Lower leg skin (tissue), 4 donors: ENCODE data around the gene NUF2. TPM values are rescaled to one million over a fixed set of nuclear protein-coding genes. Genes with fewer than 3 reads are reported as not detected.
"Not testable (repeated sequence)": the region's sequence is repeated elsewhere in the genome, so short reads cannot be mapped to it uniquely, and the experiment has no call there.

Experiments used
- DNase-seq, 2 donors: peaks; one replicate each; pipeline ENCODE4 v3.0.0-alpha.2; 2019; ENCODE audit warnings: low spot score in 2 of 2
- H3K4me3 ChIP-seq: fragments of 200-600 bp; sonication (generic); 2 replicates; pipeline ENCODE4 v1.5.1; 2017; ENCODE audit warnings: mild to moderate bottlenecking, low read depth; ENCODE audit not compliant: poor library complexity, severe bottlenecking
- POLR2A ChIP-seq, 2 donors: fragments of 450-650 bp; IDR thresholded peaks; one replicate each; pipeline ENCODE4 v1.6.1; 2016 to 2017; ENCODE audit warnings: antibody characterized with exemption in 2 of 2, mild to moderate bottlenecking in 1 of 2, moderate library complexity in 1 of 2
- WGBS, 2 donors: methylation state at CpG; one replicate each; pipeline ENCODE4 v1.1.5; 2018; 5-methylcytosine and 5-hydroxymethylcytosine counted together
- intact Hi-C: fragments of 100-400 bp; cut with DNase I; formaldehyde crosslinking; loops from one replicate; pipeline ENCODE4 v1.15.0; 2023; ENCODE audit warnings: low total_unique reads
- total RNA-seq, 4 donors: library from RNA; depleted of rRNA; stranded (reverse); fragments of >200 nt; gene quantifications; one replicate each; pipeline ENCODE4 v1.1.0, GENCODE V29; 2016
- TF ChIP-seq, protein P1 (sequence below), 3 donors: fragments of 450-650 bp; IDR thresholded peaks; one replicate each; pipeline ENCODE4 v1.5.1; 2016; ENCODE audit warnings: antibody characterized with exemption in 3 of 3, mild to moderate bottlenecking in 3 of 3, moderate library complexity in 2 of 3

Gene NUF2
- total RNA-seq, result 1 to 10 TPM in 3 of 4 donors, under 1 TPM in 1; 0.29 to 2.9 (median 2.5) TPM

DNA sequence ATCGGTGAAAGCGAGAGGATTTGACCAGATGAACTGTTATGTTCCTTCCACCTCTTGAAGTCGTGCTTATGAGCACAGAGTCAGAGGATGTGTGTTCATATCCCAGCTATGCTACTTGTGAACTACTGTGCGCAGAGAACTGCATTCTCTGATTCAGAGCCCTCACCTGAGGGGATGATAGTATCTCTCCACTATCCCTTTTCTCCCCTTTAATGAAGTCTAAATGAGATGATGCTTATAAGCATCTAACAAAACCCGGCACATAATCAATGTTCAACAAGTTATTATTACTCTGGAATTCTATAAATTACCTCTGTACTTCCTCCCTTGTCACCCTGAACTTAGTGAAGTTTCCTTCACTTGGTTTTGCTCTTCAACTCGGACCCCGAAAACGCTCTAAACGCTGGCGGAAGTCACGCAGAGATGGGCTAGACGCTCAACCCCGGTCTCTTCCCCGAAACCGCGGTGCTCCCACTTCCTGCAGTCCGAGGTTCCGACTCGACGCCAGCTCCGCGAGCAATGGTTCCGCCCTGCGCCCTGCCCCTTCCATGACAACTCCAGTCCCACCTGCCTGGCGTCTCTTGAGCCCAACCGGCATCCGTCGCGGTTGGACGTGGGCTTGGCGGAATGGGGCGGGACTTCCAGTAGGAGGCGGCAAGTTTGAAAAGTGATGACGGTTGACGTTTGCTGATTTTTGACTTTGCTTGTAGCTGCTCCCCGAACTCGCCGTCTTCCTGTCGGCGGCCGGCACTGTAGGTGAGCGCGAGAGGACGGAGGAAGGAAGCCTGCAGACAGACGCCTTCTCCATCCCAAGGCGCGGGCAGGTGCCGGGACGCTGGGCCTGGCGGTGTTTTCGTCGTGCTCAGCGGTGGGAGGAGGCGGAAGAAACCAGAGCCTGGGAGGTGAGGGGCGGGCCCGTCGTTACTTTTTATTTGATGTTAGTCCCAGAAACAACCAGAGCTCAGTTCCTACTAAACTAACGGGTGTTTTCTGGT is at the start of gene NUF2:
Gene NUF2, plus strand, starts transcription at position 644 of the 995 bp plus-strand sequence. CDS start 4,098 bp downstream, outside the sequence.
- TF ChIP-seq, protein P1, sequence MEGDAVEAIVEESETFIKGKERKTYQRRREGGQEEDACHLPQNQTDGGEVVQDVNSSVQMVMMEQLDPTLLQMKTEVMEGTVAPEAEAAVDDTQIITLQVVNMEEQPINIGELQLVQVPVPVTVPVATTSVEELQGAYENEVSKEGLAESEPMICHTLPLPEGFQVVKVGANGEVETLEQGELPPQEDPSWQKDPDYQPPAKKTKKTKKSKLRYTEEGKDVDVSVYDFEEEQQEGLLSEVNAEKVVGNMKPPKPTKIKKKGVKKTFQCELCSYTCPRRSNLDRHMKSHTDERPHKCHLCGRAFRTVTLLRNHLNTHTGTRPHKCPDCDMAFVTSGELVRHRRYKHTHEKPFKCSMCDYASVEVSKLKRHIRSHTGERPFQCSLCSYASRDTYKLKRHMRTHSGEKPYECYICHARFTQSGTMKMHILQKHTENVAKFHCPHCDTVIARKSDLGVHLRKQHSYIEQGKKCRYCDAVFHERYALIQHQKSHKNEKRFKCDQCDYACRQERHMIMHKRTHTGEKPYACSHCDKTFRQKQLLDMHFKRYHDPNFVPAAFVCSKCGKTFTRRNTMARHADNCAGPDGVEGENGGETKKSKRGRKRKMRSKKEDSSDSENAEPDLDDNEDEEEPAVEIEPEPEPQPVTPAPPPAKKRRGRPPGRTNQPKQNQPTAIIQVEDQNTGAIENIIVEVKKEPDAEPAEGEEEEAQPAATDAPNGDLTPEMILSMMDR (IDR thresholded peaks at IDR 0.05), result no peak
- no peak for TF ChIP-seq POLR2A (IDR thresholded peaks at IDR 0.05)

DNA sequence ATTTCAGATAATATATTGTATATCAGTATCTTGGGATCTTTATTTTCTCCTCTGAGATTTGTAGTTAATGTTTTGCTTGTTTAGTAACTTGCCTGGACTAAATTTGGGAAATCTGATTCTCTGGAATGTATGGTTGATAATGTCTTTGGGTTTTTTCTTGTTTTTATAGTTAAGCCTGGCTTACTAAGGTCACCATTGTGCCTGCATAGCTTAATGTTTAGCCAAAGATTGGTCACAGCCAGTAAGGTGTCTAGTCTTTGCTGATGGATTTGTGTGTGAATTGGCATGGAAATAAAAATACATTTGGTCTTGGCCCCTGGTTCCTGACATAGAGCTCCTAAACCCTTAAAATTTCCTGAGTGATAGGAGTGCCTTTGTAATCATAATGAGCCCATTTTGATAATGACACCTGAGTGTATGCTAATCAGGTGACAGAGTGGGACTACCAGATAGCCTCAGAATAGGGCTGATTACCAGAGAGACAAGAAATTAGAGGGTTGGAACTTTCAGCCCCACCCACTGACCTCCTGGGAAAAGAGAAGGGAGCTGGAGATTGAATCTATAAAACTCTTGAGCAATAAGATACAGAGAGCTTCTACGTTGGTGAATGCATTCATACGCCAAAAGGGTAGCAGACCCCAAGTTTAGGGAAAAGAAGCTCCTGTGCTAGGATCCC is 47.9 kb upstream of the NUF2 start:
- WGBS, 2 donors, result 83 to 90% methylated on average over 2 of the region's 2 CpGs
- H3K4me3 ChIP-seq, result no peak overlapping the region
- intact Hi-C loops, result no loop called here
- no peak for DNase-seq
- no peak for TF ChIP-seq POLR2A (IDR thresholded peaks at IDR 0.05)
- TF ChIP-seq, protein P1 (IDR thresholded peaks at IDR 0.05), result no peak

More for the DNA sequence above, at the start of gene NUF2:
- intact Hi-C loops, result no loop called here
- peak; percentile 97 to 99 for DNase-seq
- peak within 1 kb of the TSS; percentile 50 for H3K4me3 ChIP-seq
- WGBS, 2 donors, result 0% methylated on average over 46 to 58 of the region's 58 CpGs

DNA sequence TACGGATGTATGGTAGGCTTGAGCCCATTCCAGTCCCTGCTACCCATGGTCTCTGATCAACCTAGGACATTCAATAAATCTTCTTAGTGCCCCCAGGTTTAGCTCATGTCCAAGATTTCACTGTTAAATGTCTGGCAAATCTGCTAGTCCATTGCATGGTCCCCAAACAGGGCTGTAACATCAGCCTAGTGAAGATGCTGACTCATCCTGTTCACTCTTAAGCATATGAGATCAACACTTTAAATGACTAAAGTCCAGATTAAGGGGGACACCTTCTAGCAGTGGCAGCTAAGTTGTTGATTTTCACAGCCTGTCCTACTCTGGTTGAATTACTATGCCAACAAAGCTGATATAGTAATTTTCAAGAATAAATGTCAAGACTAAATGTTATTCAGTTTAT is 46.5 kb upstream of the NUF2 start:
- WGBS, 2 donors, result 93 to 100% methylated on average over 1 of the region's 1 CpG
- no peak overlapping the region for H3K4me3 ChIP-seq
- no peak for DNase-seq
- no peak for TF ChIP-seq POLR2A (IDR thresholded peaks at IDR 0.05)
- TF ChIP-seq, protein P1 (IDR thresholded peaks at IDR 0.05), result no peak
- intact Hi-C loops, result no loop called here

DNA sequence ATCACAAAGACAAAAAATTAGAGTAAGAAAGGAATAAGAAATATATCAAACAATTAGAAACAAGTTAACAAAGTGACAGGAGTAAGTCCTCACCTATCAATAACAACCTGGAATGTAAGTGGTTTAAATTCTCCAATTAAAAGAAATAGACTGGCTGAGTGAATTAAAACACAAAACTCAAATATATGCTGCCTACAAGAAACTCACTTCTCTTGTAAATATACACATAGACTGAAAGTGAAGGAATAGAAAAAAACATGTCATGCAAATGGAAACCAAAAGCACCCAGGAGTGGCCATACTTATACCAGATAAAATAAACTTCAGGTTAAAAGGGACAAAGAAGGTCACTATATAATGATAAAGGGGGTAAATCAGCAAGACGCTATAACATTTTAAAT is 43.2 kb upstream of the NUF2 start:
- no peak for TF ChIP-seq POLR2A (IDR thresholded peaks at IDR 0.05)
- TF ChIP-seq, protein P1 (IDR thresholded peaks at IDR 0.05), result no peak
- 90 to 98% methylated on average over 1 of the region's 1 CpG for WGBS, 2 donors
- H3K4me3 ChIP-seq, result no peak overlapping the region
- no peak for DNase-seq
- intact Hi-C loops, result no loop called here

DNA sequence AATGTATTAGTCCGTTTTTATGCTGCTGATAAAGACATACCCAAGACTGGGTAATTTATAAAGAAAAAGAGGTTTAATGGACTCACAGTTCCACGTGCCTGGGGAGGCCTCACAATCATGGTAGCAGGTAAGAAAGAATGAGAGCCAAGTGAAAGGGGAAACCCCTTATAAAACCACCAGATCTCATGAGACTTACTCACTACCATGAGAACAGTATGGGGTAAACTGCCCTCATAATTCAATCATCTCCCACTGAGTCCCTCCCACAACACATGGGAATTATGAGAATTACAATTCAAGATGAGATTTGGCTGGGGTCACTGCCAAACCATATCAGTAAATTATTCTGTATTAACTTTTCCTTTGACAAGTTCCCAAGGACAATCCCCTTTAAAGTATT is 36.9 kb upstream of the NUF2 start:
- intact Hi-C loops, result not testable (repeated sequence)

DNA sequence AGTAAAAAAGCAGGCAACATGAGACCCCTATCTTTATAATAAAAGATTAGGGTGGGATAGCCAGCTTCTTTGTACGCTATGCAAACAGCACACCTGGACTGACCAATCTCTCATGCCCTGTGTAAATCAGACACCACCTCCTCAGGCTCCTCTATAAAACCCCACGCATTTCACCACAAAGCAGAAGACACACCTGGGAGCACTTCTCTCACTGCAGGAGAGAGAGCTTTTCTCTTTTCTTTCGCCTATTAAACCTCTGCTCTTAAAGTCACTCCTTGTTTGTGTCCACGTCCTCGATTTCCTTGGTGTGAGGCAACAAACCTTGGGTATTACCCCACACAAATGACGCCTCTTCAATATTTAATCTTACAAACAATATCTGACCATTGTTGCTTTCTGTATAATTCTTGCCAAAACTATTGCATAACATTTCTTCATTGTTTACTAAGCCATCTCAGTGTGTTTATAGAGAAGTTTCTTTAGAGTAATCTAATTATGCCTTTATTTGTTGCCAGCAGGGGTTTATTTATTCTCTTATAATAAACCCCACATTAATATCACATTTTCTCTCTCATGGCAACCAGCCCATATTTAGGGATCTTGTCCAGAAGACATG is 31.6 kb upstream of the NUF2 start:
- DNase-seq, result no peak
- 62 to 77% methylated on average over 6 of the region's 6 CpGs for WGBS, 2 donors
- no peak overlapping the region for H3K4me3 ChIP-seq
- intact Hi-C loops, result no loop called here
- TF ChIP-seq, protein P1 (IDR thresholded peaks at IDR 0.05), result no peak
- TF ChIP-seq POLR2A (IDR thresholded peaks at IDR 0.05), result no peak

More for the DNA sequence above, 36.9 kb upstream of the NUF2 start:
- not testable (repeated sequence) for H3K4me3 ChIP-seq, DNase-seq
- 69 to 70% methylated on average over 2 of the region's 2 CpGs for WGBS, 2 donors
